Activated naive CD8-positive, alpha-beta T cell treated with anti-CD3 and anti-CD28 coated beads for 36 hours (primary cell): ENCODE data around the gene NRXN3. TPM values are rescaled to one million over a fixed set of nuclear protein-coding genes. Genes with fewer than 3 reads are reported as not detected.

ENCODE experiments used
- DNase-seq: peaks from one replicate; pipeline ENCODE4 v3.0.0; 2021
- H3K27ac Mint-ChIP-seq: one replicate; pipeline ENCODE4 v1.8.0; 2022; ENCODE audit warnings: mild to moderate bottlenecking, moderate library complexity, mixed read lengths
- H3K27me3 Mint-ChIP-seq: one replicate; pipeline ENCODE4 v1.8.0; 2022; ENCODE audit warnings: mild to moderate bottlenecking, mixed read lengths
- H3K36me3 Mint-ChIP-seq: one replicate; pipeline ENCODE4 v1.8.0; 2021; ENCODE audit warnings: mild to moderate bottlenecking, mixed read lengths
- H3K4me1 Mint-ChIP-seq: one replicate; pipeline ENCODE4 v1.8.0; 2021; ENCODE audit warnings: mixed read lengths
- H3K4me3 Mint-ChIP-seq: one replicate; pipeline ENCODE4 v1.8.0; 2022; ENCODE audit warnings: mild to moderate bottlenecking, moderate library complexity, mixed read lengths
- H3K9me3 Mint-ChIP-seq: one replicate; pipeline ENCODE4 v1.8.0; 2022; ENCODE audit warnings: mixed read lengths
- total RNA-seq, 2 experiments: library from RNA; stranded (reverse); gene quantifications; one replicate each; pipeline ENCODE4 v1.2.3, GENCODE V29; 2021

Gene NRXN3
- total RNA-seq, 2 experiments from 2014 or later, result not detected

- DNase-seq, result no peak
- H3K9me3 Mint-ChIP-seq, result peaks cover 2% of the 10 kb centered on the region
- H3K4me1 Mint-ChIP-seq, result no peaks in the 10 kb centered on the region
- no peaks in the 10 kb centered on the region for H3K36me3 Mint-ChIP-seq
- no peak overlapping the region for H3K4me3 Mint-ChIP-seq
- H3K27ac Mint-ChIP-seq, result no peak overlapping the region
- no peaks in the 10 kb centered on the region for H3K27me3 Mint-ChIP-seq
Measured at GRCh38 chr14:79295385-79295784, 1125.2 kb downstream of the NRXN3 start.

- Mint-ChIP-seq H3K9me3 (peaks cover 5% of the 10 kb centered on the region), H3K27ac (no peak overlapping the region), H3K4me3 (no peak overlapping the region), H3K4me1 (no peaks in the 10 kb centered on the region), H3K36me3 (no peaks in the 10 kb centered on the region), H3K27me3 (no peaks in the 10 kb centered on the region)
- DNase-seq, result no peak
Measured at GRCh38 chr14:79298373-79298772, 1128.2 kb downstream of the NRXN3 start.

- Mint-ChIP-seq H3K36me3 (no peaks in the 10 kb centered on the region), H3K4me1 (no peaks in the 10 kb centered on the region), H3K4me3 (no peak overlapping the region), H3K27me3 (no peaks in the 10 kb centered on the region), H3K27ac (no peak overlapping the region), H3K9me3 (peaks cover 5% of the 10 kb centered on the region)
- DNase-seq, result no peak
Measured at GRCh38 chr14:79299162-79299561, 1129.0 kb downstream of the NRXN3 start.

- no peaks in the 10 kb centered on the region for H3K4me1 Mint-ChIP-seq
- H3K4me3 Mint-ChIP-seq, result no peak overlapping the region
- no peaks in the 10 kb centered on the region for H3K27me3 Mint-ChIP-seq
- no peak for DNase-seq
- H3K27ac Mint-ChIP-seq, result no peak overlapping the region
- H3K9me3 Mint-ChIP-seq, result peaks cover 5% of the 10 kb centered on the region
- no peaks in the 10 kb centered on the region for H3K36me3 Mint-ChIP-seq
Measured at GRCh38 chr14:79304279-79304678, 1134.1 kb downstream of the NRXN3 start.

- Mint-ChIP-seq H3K27me3 (no peaks in the 10 kb centered on the region), H3K4me3 (no peak overlapping the region), H3K36me3 (no peaks in the 10 kb centered on the region), H3K27ac (no peak overlapping the region), H3K9me3 (peaks cover 5% of the 10 kb centered on the region), H3K4me1 (no peaks in the 10 kb centered on the region)
- DNase-seq, result no peak
Measured at GRCh38 chr14:79306546-79306945, 1136.4 kb downstream of the NRXN3 start.

- Mint-ChIP-seq H3K27me3 (no peaks in the 10 kb centered on the region), H3K36me3 (no peaks in the 10 kb centered on the region), H3K4me3 (no peak overlapping the region), H3K4me1 (no peaks in the 10 kb centered on the region), H3K9me3 (no peaks in the 10 kb centered on the region), H3K27ac (no peak overlapping the region)
- DNase-seq, result no peak
Measured at GRCh38 chr14:79318371-79318770, 1148.2 kb downstream of the NRXN3 start.

GRCh38 chr14:79320561-79320960 lies 1150.4 kb downstream of the NRXN3 start:
- H3K4me1 Mint-ChIP-seq, result no peaks in the 10 kb centered on the region
- no peak overlapping the region for H3K4me3 Mint-ChIP-seq
- no peaks in the 10 kb centered on the region for H3K27me3 Mint-ChIP-seq
- no peaks in the 10 kb centered on the region for H3K36me3 Mint-ChIP-seq
- H3K9me3 Mint-ChIP-seq, result no peaks in the 10 kb centered on the region
- no peak overlapping the region for H3K27ac Mint-ChIP-seq
- no peak for DNase-seq

- Mint-ChIP-seq H3K27ac (no peak overlapping the region), H3K36me3 (no peaks in the 10 kb centered on the region), H3K27me3 (no peaks in the 10 kb centered on the region), H3K4me1 (no peaks in the 10 kb centered on the region), H3K4me3 (no peak overlapping the region), H3K9me3 (no peaks in the 10 kb centered on the region)
- DNase-seq, result no peak
Measured at GRCh38 chr14:79321070-79321469, 1150.9 kb downstream of the NRXN3 start.

GRCh38 chr14:79325071-79325470 lies 1154.9 kb downstream of the NRXN3 start:
- no peak for DNase-seq
- Mint-ChIP-seq H3K36me3 (no peaks in the 10 kb centered on the region), H3K27ac (no peak overlapping the region), H3K4me1 (no peaks in the 10 kb centered on the region), H3K9me3 (no peaks in the 10 kb centered on the region), H3K4me3 (no peak overlapping the region), H3K27me3 (no peaks in the 10 kb centered on the region)

GRCh38 chr14:79325557-79325956 lies 1155.4 kb downstream of the NRXN3 start:
- no peak overlapping the region for H3K27ac Mint-ChIP-seq
- H3K27me3 Mint-ChIP-seq, result no peaks in the 10 kb centered on the region
- H3K4me3 Mint-ChIP-seq, result no peak overlapping the region
- no peaks in the 10 kb centered on the region for H3K4me1 Mint-ChIP-seq
- no peaks in the 10 kb centered on the region for H3K36me3 Mint-ChIP-seq
- DNase-seq, result no peak
- no peaks in the 10 kb centered on the region for H3K9me3 Mint-ChIP-seq

- H3K9me3 Mint-ChIP-seq, result no peaks in the 10 kb centered on the region
- H3K4me3 Mint-ChIP-seq, result no peak overlapping the region
- H3K27ac Mint-ChIP-seq, result no peak overlapping the region
- H3K27me3 Mint-ChIP-seq, result no peaks in the 10 kb centered on the region
- H3K36me3 Mint-ChIP-seq, result no peaks in the 10 kb centered on the region
- DNase-seq, result no peak
- H3K4me1 Mint-ChIP-seq, result no peaks in the 10 kb centered on the region
Measured at GRCh38 chr14:79328863-79329262, 1158.7 kb downstream of the NRXN3 start.

GRCh38 chr14:79331830-79332229 lies 1161.7 kb downstream of the NRXN3 start:
- H3K36me3 Mint-ChIP-seq, result no peaks in the 10 kb centered on the region

GRCh38 chr14:79332504-79333197 lies 1162.5 kb downstream of the NRXN3 start:
- DNase-seq, result no peak
- H3K4me3 Mint-ChIP-seq, result no peak overlapping the region
- no peaks in the 10 kb centered on the region for H3K36me3 Mint-ChIP-seq
- H3K27ac Mint-ChIP-seq, result no peak overlapping the region
- peaks cover 2% of the 10 kb centered on the region for H3K27me3 Mint-ChIP-seq
- H3K9me3 Mint-ChIP-seq, result peaks cover 2% of the 10 kb centered on the region
- H3K4me1 Mint-ChIP-seq, result no peaks in the 10 kb centered on the region

More at GRCh38 chr14:79331830-79332229, 1161.7 kb downstream of the NRXN3 start:
- DNase-seq, result no peak
- no peaks in the 10 kb centered on the region for H3K4me1 Mint-ChIP-seq
- H3K4me3 Mint-ChIP-seq, result no peak overlapping the region
- H3K27ac Mint-ChIP-seq, result no peak overlapping the region
- H3K27me3 Mint-ChIP-seq, result peaks cover 2% of the 10 kb centered on the region
- H3K9me3 Mint-ChIP-seq, result peaks cover 2% of the 10 kb centered on the region

GRCh38 chr14:79333198-79333546 lies 1163.0 kb downstream of the NRXN3 start:
- no peak overlapping the region for H3K27ac Mint-ChIP-seq
- H3K27me3 Mint-ChIP-seq, result peaks cover 5% of the 10 kb centered on the region
- no peaks in the 10 kb centered on the region for H3K36me3 Mint-ChIP-seq
- H3K9me3 Mint-ChIP-seq, result peaks cover 2% of the 10 kb centered on the region
- no peaks in the 10 kb centered on the region for H3K4me1 Mint-ChIP-seq
- H3K4me3 Mint-ChIP-seq, result no peak overlapping the region
- DNase-seq, result no peak

- H3K27me3 Mint-ChIP-seq, result peaks cover 5% of the 10 kb centered on the region
- no peak overlapping the region for H3K4me3 Mint-ChIP-seq
- no peaks in the 10 kb centered on the region for H3K36me3 Mint-ChIP-seq
- no peaks in the 10 kb centered on the region for H3K4me1 Mint-ChIP-seq
- H3K27ac Mint-ChIP-seq, result no peak overlapping the region
- DNase-seq, result no peak
- peaks cover 2% of the 10 kb centered on the region for H3K9me3 Mint-ChIP-seq
Measured at GRCh38 chr14:79334272-79334671, 1164.1 kb downstream of the NRXN3 start.

- H3K9me3 Mint-ChIP-seq, result peaks cover 2% of the 10 kb centered on the region
- no peaks in the 10 kb centered on the region for H3K36me3 Mint-ChIP-seq
- no peak overlapping the region for H3K4me3 Mint-ChIP-seq
- DNase-seq, result no peak
- no peaks in the 10 kb centered on the region for H3K4me1 Mint-ChIP-seq
- H3K27ac Mint-ChIP-seq, result no peak overlapping the region
- H3K27me3 Mint-ChIP-seq, result peaks cover 5% of the 10 kb centered on the region
Measured at GRCh38 chr14:79337761-79338160, 1167.6 kb downstream of the NRXN3 start.
